Subcutaneous adipose tissue (tissue), 4 donors: ENCODE measurements around the gene PRM1. TPM values are rescaled to one million over a fixed set of nuclear protein-coding genes. Genes with fewer than 3 reads are reported as not detected.

ENCODE experiments used
- CTCF ChIP-seq: fragments of 450-650 bp; IDR thresholded peaks from one replicate; pipeline ENCODE4 v1.5.1; 2016; ENCODE audit warnings: low read depth, mild to moderate bottlenecking, control low read depth, antibody characterized with exemption, moderate library complexity
- total RNA-seq, 4 donors: library from RNA; depleted of rRNA; stranded (reverse); fragments of >200 nt; gene quantifications; one replicate each; pipeline ENCODE4 v1.1.0, GENCODE V29; 2016

The PRM1 gene
- total RNA-seq, 4 donors from 2014 or later = not detected

DNA sequence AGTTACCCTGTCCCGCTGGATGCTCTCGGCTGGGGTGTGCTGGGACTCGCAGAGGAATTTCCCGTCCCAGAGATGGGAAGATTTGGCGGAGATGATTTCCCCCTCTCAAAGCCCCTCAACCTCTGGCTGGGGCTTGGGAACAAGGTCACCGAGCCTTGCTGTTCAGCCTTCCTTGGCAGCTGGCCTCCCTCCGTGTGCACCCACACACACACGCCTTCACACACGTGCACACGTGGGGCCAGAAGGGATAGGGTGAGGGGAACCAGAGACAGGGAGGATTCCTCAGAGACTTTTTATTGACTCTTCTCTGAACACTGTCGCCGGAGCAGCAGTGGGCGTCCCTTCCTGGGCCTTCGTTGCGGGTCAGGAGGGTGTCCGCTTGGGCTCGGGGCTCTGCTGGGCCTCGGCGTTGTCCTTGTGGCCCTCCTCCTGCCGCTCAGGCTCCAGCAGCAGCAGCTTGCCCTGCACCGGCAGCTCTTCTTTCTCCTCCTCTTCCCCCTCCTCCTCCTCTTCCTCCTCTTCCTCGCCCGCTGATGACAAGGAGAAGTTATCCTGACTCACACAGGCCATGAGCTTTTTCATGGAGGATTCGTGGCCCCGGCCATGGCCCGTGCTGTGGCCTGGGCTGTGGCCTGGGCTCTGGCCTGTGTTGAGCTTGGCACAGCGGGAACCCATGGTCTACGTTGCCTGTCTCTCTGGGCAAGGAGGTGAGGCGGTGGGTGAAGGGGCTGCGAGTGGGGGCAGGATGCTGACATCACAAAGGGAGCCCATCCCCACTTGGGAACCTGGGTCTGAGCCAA is 8.0 kb downstream of the PRM1 start, which contains the start of gene PRM3:
PRM3 (minus strand) TSS at position 709 of the 800 bp plus-strand sequence; CDS start at position 675, 34 bp downstream.
- TF ChIP-seq CTCF = no peak

DNA sequence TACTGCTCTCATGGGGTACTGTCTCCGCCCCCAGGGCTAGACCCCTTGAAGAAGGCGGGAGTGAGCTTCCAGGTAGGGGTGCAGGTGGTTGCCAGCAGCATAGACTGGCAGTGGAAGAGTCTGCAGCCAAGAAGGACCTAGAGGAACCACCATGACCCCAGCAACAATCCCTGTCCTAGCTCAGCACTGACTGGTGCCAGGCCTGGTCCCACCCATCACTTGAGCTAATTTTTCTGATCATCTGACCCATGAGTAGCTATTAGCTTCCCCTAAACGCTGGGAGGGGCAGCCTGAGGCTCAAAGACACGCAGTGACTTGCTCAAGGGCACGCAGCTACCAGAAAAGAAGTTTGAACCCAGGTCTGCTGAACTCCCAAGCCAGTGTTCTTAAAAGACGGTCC is 8.6 kb downstream of the PRM1 start:
- no peak for TF ChIP-seq CTCF

- no peak for TF ChIP-seq CTCF
These were observed 9.5 kb downstream of the PRM1 start for GRCh38 chr16:11271610-11272009.

DNA sequence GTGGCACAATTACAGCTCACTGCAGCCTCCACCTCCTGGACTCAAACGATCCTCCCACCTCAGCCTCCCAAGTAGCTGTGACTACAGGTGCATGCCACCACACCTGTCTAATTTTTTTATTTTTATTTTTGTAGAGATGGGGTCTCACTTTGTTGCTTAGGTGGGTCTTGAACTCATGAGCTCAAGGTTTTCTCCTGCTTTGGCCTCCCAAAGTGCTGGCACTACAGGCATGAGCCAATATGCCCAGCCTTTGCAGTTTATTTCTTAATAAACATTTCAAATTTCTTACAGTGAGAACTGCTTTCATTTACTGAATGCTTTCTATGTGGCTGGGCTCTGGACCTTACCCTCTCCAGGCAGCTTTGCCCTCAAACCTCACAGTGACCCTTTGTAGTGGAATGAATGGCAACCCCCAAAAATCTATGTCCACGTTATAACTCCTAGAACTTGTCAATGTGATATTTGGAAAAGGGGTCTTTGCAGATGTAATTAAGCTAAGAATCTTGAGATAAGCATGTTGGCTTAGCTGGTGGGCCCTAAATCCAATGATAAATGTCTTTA is 10.4 kb downstream of the PRM1 start:
- no peak for TF ChIP-seq CTCF

DNA sequence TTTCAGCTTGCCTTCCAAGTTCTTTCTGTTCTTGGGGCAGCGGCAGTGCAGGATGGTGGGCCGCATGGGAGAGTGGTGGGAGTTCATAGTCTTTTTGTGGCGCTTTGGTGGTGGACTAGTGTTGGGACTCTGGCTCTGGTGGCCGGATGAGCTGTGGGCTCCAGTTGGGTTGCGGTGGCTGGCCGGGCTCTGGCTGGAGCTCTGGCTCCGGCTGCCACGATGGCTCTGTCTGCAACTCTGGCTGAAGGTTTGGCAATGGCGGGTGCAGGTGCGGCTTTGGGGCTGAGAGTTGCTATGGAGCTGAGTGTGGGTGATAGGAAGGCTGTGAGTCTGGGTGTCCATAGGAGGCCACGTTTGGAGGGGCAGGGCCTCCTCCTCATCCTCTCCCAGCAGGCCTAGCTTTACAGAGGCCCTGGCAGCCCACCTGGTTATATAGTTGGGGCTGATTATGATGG is 12.2 kb downstream of the PRM1 start, which contains the start of gene TNP2:
TNP2 (minus strand) TSS at position 405 of the 455 bp plus-strand sequence; CDS start at position 342, 63 bp downstream.
- TF ChIP-seq CTCF = no peak

- no peak for TF ChIP-seq CTCF
These were observed 16.0 kb downstream of the PRM1 start for GRCh38 chr16:11265124-11265523.

DNA sequence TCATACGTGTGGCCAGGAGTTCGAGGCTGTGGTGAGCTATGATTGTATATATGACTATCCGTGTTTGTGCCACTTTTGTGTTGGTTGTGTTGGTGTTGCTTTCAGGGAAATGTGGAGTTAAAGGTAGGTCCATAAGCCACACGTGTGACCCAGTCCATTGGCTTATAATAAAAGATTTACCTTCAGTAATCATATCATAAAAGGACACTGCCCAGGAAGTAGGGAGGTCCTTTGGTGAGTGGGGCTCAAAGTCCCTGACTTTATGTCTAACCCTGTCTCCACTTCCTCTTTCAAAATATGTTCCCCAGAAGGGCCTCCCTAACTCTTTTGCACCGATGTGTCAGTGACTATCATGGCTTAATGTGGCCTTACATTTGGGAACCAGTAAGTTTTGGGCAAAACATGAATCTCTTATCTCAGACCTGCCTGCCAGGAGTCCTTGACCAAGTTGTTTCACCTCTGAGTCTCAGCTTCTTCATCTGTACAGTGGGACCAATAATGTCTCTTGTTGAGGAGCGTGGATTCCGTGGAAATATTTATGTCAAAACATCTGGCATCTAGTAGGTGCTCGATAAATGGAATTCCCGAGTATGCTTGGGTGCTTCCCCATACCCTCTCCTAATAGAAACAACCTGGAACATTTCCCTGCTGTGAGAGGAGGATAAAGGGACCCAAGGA is 16.8 kb downstream of the PRM1 start:
- TF ChIP-seq CTCF = no peak
